ENCODE data around the gene RBM26.
"Not testable (repeated sequence)": the region's sequence is repeated elsewhere in the genome, so short reads cannot be mapped to it uniquely, and the experiment has no call there.

RBM26 gene

DNA sequence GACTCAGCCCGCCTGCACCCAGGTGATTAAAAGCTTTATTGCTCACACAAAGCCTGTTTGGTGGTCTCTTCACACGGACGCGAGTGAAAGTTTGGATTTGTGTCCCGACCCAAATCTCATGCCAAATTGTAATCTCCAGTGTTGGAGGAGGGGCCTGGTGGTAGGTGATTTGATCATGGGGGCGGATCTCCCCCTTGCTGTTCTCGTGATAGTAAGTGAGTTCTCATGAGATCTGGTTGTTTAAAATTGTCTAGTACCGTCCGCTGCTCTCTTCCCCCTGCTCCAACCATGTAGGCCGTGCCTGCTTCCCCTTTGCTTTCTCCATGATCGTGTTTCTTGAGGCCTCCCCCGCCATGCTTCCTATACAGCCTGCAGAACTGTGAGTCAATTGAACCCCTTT is 126.3 kb downstream of the RBM26 start:
- not testable (repeated sequence) for DNase-seq (ENCODE audit: low read depth)

DNA sequence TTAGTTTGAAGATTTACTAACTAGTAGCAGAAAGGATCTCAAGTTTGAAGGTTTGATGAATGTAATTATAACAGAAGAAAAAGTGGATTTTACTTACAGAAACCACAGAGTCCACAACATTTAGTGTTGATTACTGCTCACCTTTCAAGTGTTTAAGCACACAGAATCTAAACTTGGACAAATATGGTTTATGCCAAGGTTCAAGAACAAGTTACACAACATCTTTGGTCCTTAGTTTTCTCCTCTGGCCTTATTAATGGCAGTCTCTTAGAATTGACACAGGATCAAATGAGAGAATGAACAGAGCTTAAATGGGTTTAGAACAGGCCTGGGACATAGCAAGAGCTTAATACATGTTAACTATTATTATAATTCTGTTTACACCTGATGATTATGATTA is 133.0 kb downstream of the RBM26 start:
- DNase-seq (ENCODE audit: low read depth): no peak

DNA sequence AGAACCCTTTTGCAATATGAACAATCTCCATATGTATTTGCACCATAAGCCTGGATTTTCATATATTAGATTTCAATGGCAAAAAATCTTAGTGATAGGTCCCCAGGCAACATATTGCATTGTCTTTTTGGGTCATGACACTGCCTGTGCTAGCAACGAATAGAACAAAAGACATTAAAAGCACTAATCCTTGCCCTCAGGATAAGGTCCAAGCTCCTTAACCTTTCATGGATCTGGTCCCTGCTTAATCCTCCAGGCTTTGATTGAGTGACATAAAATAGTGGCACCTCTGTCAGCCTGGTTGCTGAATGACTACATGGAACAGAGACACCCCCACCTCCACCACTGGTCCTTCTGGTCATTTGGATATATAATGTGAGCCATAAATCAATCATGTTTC is 134.4 kb downstream of the RBM26 start:
- DNase-seq (ENCODE audit: low read depth): no peak

DNA sequence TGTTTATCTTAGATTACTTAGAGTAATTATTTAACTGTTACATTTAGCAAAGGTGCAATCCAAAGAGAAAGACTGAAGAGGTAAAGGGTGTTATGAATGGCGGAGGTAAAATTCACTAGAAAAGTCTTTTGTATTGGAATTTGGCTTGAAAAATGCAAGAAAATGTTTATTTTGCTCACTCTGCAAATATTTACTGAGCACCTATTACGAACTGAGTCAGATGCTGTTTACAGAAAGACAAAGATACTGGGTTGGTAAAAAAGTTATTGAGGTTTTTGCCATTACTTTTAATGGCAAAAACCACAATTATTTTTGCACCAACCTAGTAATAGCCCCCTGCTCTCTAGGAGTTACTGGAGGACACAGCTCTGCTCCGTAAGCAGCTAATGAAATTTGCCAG is 135.2 kb downstream of the RBM26 start:
- no peak for DNase-seq (ENCODE audit: low read depth)
